Activated effector memory CD4-positive, alpha-beta T cell treated with anti-CD3 and anti-CD28 coated beads, Interleukin-2, amount 50 U/mL, for 16 hours (primary cell): Measurements from ENCODE around the gene JCAD.
"Not testable (repeated sequence)": the region's sequence is repeated elsewhere in the genome, so short reads cannot be mapped to it uniquely, and the experiment has no call there.

Source experiments
- DNase-seq: peaks from one replicate; pipeline ENCODE4 v3.0.0-alpha.2; 2020

JCAD gene

GRCh38 chr10:30042820-30043219, 16.6 kb downstream of the JCAD start:
- DNase-seq: no peak

- DNase-seq: no peak
These were observed 17.9 kb downstream of the JCAD start for GRCh38 chr10:30041196-30042105.

- DNase-seq: no peak
These were observed 18.8 kb downstream of the JCAD start for GRCh38 chr10:30040597-30040996.

GRCh38 chr10:30039988-30040387, 19.4 kb downstream of the JCAD start:
- no peak for DNase-seq

- DNase-seq: no peak
These were observed 19.8 kb downstream of the JCAD start for GRCh38 chr10:30039567-30039966.

GRCh38 chr10:30038781-30039536, 20.4 kb downstream of the JCAD start:
- DNase-seq: no peak

GRCh38 chr10:30037620-30038336, 21.6 kb downstream of the JCAD start:
- no peak for DNase-seq

- no peak for DNase-seq
These were observed 22.6 kb downstream of the JCAD start for GRCh38 chr10:30036811-30037210.

GRCh38 chr10:30036341-30036740, 23.0 kb downstream of the JCAD start:
- DNase-seq: no peak

- DNase-seq: no peak
These were observed 24.8 kb downstream of the JCAD start for GRCh38 chr10:30034433-30035137.

GRCh38 chr10:30032125-30032524, 27.3 kb downstream of the JCAD start:
- DNase-seq: no peak

GRCh38 chr10:30029872-30030256, 29.5 kb downstream of the JCAD start:
- no peak for DNase-seq

GRCh38 chr10:30029164-30029871, 30.1 kb downstream of the JCAD start:
- DNase-seq: no peak

- DNase-seq: no peak
These were observed 30.7 kb downstream of the JCAD start for GRCh38 chr10:30028738-30029030.

- peak; percentile 65 for DNase-seq
These were observed 31.2 kb downstream of the JCAD start for GRCh38 chr10:30028006-30028737.

- DNase-seq: peak; percentile 91
These were observed 32.1 kb downstream of the JCAD start for GRCh38 chr10:30027057-30028005.

- DNase-seq: no peak
These were observed 32.8 kb downstream of the JCAD start for GRCh38 chr10:30026578-30026977.

GRCh38 chr10:30026080-30026479, 33.3 kb downstream of the JCAD start:
- no peak for DNase-seq

GRCh38 chr10:30025428-30025827, 34.0 kb downstream of the JCAD start:
- not testable (repeated sequence) for DNase-seq

GRCh38 chr10:30022590-30022989, 36.8 kb downstream of the JCAD start:
- DNase-seq: no peak
